NCI-H1436 (cell line): ENCODE measurements around the gene TMEM272.

Source experiments
- DNase-seq: peaks from one replicate; lab custom pipeline; 2025; lab: John Stamatoyannopoulos, UW

TMEM272 gene

GRCh38 chr13:51844862-51845573 is at the start of gene TMEM272:
TSS of gene TMEM272 (minus strand) at chr13:51845177. CDS start at chr13:51838530, 6,647 bp downstream.
- DNase-seq, result no peak

GRCh38 chr13:51894239-51894638 is 49.3 kb upstream of the TMEM272 start:
- DNase-seq, result no peak

DNA sequence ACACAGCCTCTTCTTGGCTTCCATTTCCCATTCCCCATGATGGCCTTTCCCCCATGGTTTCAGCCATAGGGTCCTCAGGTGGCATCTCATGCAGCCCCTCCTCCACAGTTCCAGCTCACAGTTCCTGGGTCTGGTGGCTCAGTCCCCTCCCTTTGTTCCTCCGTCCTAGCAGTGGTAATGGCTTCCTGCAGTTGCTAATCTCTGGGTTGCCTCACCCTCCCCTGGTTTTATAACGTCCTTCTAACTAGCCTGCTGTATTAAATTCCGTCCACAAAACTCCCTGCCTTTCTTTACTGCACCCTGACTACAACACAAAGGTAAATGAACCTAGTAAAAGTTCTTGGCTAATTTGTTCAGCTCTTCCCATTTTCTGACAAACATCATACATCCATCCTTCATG is 47.7 kb upstream of the TMEM272 start:
- DNase-seq, result no peak

DNA sequence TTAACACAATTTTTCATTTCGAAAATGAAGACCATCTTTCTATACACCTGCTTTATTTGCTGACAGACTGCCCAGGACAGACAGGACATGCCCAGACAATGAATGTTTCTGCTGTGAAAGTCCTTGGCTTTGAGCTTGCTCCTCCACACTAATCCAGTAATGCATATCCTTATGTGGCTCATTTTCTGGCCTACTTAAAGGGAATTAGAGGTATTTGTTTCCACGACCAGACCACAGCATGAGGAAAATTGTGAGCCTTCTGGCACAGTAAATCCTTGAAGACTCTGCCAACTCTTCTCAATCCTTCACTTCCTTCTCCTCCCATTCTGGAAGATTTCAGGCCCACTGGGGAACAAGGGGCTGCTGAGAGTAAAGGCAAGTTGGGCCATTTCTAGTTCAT is 42.5 kb upstream of the TMEM272 start:
- DNase-seq, result no peak

DNA sequence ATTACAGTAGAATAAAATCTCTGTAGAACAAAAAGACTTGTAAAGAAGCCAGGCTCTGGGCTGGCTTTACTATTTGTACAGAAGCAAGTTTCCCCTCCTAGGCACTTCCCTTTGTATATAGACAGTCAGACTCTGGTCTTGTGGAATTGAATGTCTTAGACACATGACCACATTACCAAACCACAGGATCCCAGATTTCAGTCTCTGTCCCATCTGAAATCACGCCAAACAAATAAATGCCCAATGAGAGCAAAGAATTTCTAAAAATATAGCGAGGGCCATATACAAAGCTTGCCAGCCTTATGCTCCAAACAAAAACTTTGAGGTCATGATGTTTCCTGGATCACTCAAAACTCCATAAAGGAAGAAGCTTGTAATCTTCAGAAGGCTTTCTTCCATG is 40.7 kb upstream of the TMEM272 start:
- no peak for DNase-seq

GRCh38 chr13:51883226-51883600 is 38.2 kb upstream of the TMEM272 start:
- DNase-seq, result no peak

- DNase-seq, result no peak
Observed at GRCh38 chr13:51882570-51883225, 37.7 kb upstream of the TMEM272 start.

GRCh38 chr13:51881296-51881695 is 36.3 kb upstream of the TMEM272 start:
- DNase-seq, result no peak

DNA sequence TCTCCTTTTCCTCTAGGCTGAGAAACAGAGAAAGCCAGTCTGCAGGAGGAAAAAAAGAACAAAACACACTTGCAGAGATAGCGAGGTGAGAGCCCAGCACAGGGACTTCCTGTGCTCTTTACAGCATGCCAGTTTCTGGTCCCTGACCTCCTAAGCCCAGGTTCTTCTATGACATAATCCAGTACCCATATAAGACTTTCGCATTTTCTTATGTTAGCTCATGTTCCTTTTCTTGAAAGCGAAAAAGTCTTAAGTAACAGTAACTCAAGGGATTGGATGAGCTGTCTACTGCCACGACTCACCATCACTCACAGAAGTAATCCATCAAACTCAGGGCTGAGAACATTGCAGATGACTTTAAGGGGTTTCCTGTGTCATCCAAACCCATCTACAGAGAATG is 34.2 kb upstream of the TMEM272 start:
- no peak for DNase-seq

DNA sequence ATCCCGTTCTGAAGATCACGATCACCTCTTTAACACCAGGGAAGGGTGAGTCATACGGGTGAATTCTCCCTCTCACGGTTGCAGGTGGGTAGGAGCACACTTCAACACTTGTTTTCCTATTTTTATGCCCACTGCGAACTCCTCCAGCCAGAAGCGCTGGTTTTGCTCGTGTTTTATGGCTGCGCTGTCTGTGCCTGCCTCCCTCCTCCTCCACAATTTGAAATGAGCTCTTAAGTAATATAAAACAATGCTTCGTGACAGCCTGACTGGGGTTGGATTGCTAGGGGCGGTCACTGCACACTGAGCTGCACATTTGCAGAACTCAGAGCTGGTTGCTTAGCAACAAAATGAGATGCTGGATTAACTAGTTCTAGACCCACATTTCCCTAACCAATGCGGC is 29.7 kb upstream of the TMEM272 start:
- DNase-seq, result peak; percentile 33

DNA sequence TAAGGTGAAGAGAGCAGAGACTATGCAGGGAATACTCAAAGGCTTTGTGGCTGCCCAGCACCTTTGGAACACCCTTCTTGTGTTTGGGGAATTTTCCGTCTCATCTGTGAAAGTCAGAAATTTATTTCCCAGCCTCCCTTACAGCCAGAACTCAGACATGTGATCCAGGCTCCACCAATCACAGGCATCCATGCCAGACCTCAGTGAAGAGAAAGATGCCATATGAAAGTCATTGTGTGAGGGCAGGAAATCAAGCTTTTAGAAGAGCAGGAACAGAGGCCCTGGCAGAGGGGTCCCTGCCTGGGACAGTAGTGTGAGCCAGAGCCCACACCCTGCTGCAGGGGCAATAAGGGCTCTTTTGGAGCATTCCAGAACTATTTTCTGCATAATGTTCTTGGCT is 28.9 kb upstream of the TMEM272 start:
- DNase-seq, result no peak

DNA sequence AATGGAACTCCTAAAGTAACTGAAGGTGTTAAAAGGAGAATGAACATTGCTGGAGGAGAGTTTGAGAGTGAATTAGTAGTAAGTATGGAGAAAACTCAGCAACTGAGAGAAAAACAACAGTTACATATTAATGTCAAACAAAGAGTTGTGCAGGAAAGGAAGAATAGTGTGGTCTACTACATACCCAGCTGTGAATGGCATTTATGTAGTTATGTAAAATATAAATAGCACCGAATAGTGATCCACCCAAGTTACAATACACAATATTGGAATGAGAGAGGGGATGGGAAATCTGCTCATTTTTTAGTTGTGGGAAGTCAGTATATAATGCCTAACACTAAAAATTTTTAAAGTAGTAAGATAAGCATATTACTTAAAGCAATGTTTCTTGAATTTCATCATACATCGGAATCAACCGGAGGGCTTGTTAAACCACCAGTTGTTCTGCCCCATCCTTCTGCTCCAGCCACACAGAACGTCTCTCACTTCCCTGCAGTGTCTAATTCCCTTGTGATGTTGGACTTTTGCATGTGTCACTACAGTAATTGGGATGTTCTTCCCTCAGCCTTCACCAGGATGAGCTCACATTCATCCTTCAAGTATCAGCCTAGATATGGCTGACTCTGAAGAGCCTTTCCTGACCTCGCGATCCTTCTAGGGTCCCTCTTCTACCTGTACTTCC is 28.3 kb upstream of the TMEM272 start:
- DNase-seq, result no peak

DNA sequence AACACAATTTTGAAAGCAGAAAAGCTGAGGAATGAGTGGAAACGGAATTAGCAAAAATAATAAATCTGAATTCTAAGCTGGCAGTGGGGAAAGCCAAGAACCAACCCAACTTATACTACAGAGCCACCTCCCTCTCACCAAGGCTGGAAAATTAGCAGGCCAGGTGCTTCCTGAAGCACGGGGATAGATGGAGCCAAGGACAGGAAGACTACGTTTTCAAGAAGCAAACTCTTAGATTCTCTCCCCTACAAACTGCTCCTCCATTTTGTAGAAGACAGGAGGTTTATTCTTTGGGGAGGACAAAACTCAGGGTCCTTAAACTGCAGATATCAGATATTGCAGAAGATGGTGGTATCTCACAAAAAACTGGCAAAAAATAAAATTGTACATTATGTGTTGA is 25.6 kb upstream of the TMEM272 start:
- no peak for DNase-seq

DNA sequence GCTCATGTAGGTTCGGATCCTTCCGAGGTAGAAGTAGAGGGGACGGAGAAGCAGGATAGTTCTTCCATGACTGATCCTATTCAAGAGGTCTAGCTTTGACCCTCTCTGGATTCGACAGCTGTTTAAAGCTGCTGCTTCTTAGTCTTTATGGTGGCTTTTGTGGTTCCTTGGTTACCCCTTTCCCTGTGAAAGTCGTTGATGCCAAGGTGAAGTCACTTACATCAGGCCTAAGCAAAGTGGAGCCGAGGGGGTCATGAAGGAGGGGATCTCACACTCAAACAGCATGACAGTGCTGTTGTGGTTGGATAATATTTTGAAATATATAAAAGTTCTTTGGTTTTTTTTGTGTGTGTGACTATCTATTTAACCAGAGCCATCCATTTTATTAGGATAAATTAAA is 24.9 kb upstream of the TMEM272 start:
- no peak for DNase-seq

DNA sequence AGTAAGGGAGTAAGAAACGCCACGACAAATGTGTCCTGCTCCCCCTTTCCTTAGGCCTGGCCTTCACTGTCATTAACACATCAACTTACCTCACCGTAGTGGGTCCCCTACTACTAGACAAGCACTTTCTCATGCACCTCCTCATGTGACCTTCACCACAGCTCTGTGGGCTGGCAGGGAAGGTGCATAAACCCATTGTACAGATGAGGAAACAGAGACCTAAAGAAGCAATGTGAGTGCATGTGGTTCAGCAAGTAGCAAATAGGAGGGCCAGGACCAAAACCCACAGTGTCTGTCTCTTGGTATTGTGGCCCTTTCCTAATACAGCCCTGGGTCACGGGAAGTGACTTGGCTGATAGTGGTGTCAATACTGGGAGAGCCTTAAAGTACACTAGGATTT is 22.1 kb upstream of the TMEM272 start:
- DNase-seq, result no peak

DNA sequence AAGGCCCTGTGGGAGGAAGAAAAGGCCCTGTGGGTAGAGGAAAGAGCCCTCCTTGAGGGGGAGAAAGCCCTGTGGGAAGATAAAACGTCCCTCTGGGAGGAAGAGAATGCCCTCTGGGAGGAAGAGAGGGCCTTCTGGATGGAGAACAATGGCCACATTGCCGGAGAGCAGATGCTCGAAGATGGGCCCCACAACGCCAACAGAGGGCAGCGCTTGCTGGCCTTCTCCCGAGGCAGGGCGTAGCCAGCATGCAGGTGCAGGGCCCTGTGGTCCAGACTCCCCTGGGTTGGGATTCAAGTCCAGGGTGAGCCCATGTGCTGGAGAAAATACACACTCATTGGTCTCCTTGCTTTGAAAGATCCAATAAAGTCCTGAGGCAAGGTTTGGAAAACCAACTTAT is 20.9 kb upstream of the TMEM272 start:
- no peak for DNase-seq

GRCh38 chr13:51862957-51863356 is 18.0 kb upstream of the TMEM272 start:
- no peak for DNase-seq

DNA sequence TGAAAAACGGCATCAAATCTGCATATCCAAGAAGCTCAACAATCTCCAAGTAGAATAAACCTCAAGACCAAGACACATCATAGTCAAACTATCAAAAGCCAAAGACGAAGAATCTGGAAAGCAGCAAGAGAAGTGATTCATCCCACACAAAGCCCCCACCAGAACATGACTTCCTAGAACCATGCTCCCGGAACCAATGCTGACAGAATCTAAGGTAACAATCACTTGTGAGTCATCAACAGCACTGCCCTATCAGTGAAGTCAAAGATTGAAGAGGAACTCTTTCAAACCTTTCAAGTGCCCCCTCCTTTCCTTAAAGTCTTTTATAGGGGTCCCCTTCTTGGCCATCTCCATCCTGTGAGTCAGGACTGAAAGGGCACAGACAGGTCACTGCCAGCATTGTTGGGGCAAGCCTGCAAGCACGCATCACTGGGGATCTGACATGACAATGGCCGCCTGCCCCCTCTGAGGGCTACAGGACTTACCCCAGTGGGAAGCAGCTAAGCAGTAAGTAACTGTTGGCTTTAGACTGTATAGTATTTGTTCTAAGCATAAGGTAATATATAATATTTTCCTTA is 16.8 kb upstream of the TMEM272 start, which contains the start of gene CCDC70:
CCDC70 (plus strand) TSS at position 247 of the 578 bp plus-strand sequence. CDS start 3,443 bp downstream, outside the sequence.
- no peak for DNase-seq

- DNase-seq, result no peak
Observed at GRCh38 chr13:51858433-51859247, 13.7 kb upstream of the TMEM272 start.

GRCh38 chr13:51856998-51857397 is 12.0 kb upstream of the TMEM272 start:
- no peak for DNase-seq

DNA sequence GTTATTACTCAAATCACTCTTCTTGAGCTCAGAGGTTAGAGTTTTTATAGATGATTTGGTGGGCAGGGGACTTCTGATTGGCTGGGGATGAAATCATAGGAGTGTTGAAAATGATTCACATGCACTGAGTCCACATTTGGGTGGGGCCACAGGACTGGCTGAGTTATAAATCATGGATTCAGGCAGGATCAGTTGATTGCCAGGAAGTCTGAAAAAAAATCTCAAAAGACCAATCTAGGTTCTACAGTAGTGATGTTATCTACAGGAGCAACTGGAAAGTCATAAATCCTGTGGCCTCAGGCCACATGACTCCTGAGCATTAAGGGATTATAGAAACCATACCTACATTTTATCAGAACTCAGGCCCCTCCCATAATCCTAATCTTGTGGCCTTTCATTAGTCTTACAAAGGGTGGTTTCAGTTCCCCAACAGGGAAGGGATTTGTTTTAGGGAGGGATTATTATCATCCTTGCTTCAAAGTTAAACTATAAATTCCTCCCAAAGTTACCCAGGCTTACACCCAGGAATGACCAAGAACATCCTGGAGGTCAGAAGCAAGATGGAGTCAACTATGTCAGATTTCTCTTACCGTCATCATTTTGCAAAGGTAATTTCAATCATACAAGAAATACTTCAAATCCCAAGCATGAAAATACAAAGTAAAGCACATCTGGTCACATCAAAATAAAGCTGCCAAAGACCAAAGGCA is 11.2 kb upstream of the TMEM272 start:
- DNase-seq, result no peak
